Kidney capillary endothelial cell (primary cell): Measurements from ENCODE around the gene TMEM120B.
A peak's percentile ranks its signal among the peaks of the same experiment; 100 is the strongest.
"Not testable (repeated sequence)": the region's sequence is repeated elsewhere in the genome, so short reads cannot be mapped to it uniquely, and the experiment has no call there.

Experiments used
- DNase-seq: peaks from one replicate; pipeline ENCODE4 v3.0.0-alpha.2; 2018; ENCODE audit warnings: low spot score

TMEM120B gene

GRCh38 chr12:121775501-121775900 is 62.9 kb downstream of the TMEM120B start:
- DNase-seq: no peak

GRCh38 chr12:121776190-121777098 is 63.9 kb downstream of the TMEM120B start:
- DNase-seq: peak; percentile 48

- no peak for DNase-seq
Measured at GRCh38 chr12:121778567-121779421, 66.2 kb downstream of the TMEM120B start.

- DNase-seq: no peak
Measured at GRCh38 chr12:121779422-121779895, 66.9 kb downstream of the TMEM120B start.

- DNase-seq: no peak
Measured at GRCh38 chr12:121780429-121780828, 67.9 kb downstream of the TMEM120B start.

GRCh38 chr12:121781484-121781997 is 69.0 kb downstream of the TMEM120B start:
- DNase-seq: no peak

- DNase-seq: no peak
Measured at GRCh38 chr12:121781998-121782979, 69.7 kb downstream of the TMEM120B start.

GRCh38 chr12:121783766-121784165 is 71.2 kb downstream of the TMEM120B start:
- DNase-seq: no peak

GRCh38 chr12:121784460-121784859 is 71.9 kb downstream of the TMEM120B start:
- peak; percentile 95 for DNase-seq

GRCh38 chr12:121786440-121786825 is 73.9 kb downstream of the TMEM120B start:
- DNase-seq: peak; percentile 79

- no peak for DNase-seq
Measured at GRCh38 chr12:121787063-121788025, 74.8 kb downstream of the TMEM120B start.

- no peak for DNase-seq
Measured at GRCh38 chr12:121788176-121788818, 75.7 kb downstream of the TMEM120B start.

GRCh38 chr12:121789233-121789781 is 76.8 kb downstream of the TMEM120B start:
- no peak for DNase-seq

GRCh38 chr12:121789800-121790728 is 77.5 kb downstream of the TMEM120B start:
- DNase-seq: peak; percentile 85

- DNase-seq: not testable (repeated sequence)
Measured at GRCh38 chr12:121790785-121791184, 78.2 kb downstream of the TMEM120B start.

GRCh38 chr12:121791671-121792551 is 79.4 kb downstream of the TMEM120B start:
- DNase-seq: no peak
